GM19238 (cell line): ENCODE measurements around the gene LAMC1.

ENCODE experiments used
- DNase-seq: peaks from one replicate; pipeline ENCODE4 v3.0.0; 2011; ENCODE audit warnings: low spot score; ENCODE audit not compliant: insufficient read length

LAMC1 gene

GRCh38 chr1:183019860-183020259 is 3.4 kb upstream of the LAMC1 start:
- DNase-seq = no peak

- no peak for DNase-seq
Measured at GRCh38 chr1:183021405-183022201, 1.6 kb upstream of the LAMC1 start.

GRCh38 chr1:183022202-183023145 is 746 bp upstream of the LAMC1 start:
- DNase-seq = peak; percentile 65

GRCh38 chr1:183023601-183024316 is 539 bp downstream of the LAMC1 start:
- peak; percentile 66 for DNase-seq

- DNase-seq = no peak
Measured at GRCh38 chr1:183024317-183025009, 1.2 kb downstream of the LAMC1 start.

GRCh38 chr1:183025010-183025337 is 1.8 kb downstream of the LAMC1 start:
- no peak for DNase-seq

GRCh38 chr1:183025782-183026774 is 2.9 kb downstream of the LAMC1 start:
- no peak for DNase-seq

- DNase-seq = no peak
Measured at GRCh38 chr1:183027031-183027430, 3.8 kb downstream of the LAMC1 start.

GRCh38 chr1:183027791-183028190 is 4.6 kb downstream of the LAMC1 start:
- no peak for DNase-seq

GRCh38 chr1:183029591-183030000 is 6.4 kb downstream of the LAMC1 start:
- no peak for DNase-seq

GRCh38 chr1:183030053-183030452 is 6.8 kb downstream of the LAMC1 start:
- no peak for DNase-seq

- no peak for DNase-seq
Measured at GRCh38 chr1:183032122-183032921, 9.1 kb downstream of the LAMC1 start.

- DNase-seq = no peak
Measured at GRCh38 chr1:183033205-183033604, 10.0 kb downstream of the LAMC1 start.

GRCh38 chr1:183034682-183035081 is 11.5 kb downstream of the LAMC1 start:
- DNase-seq = no peak

GRCh38 chr1:183038333-183038866 is 15.2 kb downstream of the LAMC1 start:
- no peak for DNase-seq

- DNase-seq = no peak
Measured at GRCh38 chr1:183038913-183039312, 15.7 kb downstream of the LAMC1 start.

- no peak for DNase-seq
Measured at GRCh38 chr1:183039330-183039729, 16.1 kb downstream of the LAMC1 start.

- no peak for DNase-seq
Measured at GRCh38 chr1:183039985-183040447, 16.8 kb downstream of the LAMC1 start.

GRCh38 chr1:183040547-183040971 is 17.3 kb downstream of the LAMC1 start:
- DNase-seq = no peak
